KOPT-K1 (cell line): ENCODE results near the gene JARID2.
A peak's percentile ranks its signal among the peaks of the same experiment; 100 is the strongest.

Source experiments
- H3K27ac ChIP-seq: fragments of 200-600 bp; sonication (generic); 2 replicates; pipeline ENCODE4 v1.5.1; 2016; ENCODE audit warnings: antibody characterized with exemption, mild to moderate bottlenecking, low read depth, low read length; ENCODE audit not compliant: poor library complexity, severe bottlenecking
- H3K36me3 ChIP-seq: fragments of 200-600 bp; sonication (generic); 2 replicates; pipeline ENCODE4 v1.5.1; 2017; ENCODE audit warnings: antibody characterized with exemption, mild to moderate bottlenecking, low read length, moderate library complexity; ENCODE audit not compliant: insufficient read depth
- H3K9me3 ChIP-seq: fragments of 200-600 bp; sonication (generic); 2 replicates; pipeline ENCODE4 v1.5.1; 2017; ENCODE audit warnings: antibody characterized with exemption, low read length, mild to moderate bottlenecking; ENCODE audit not compliant: insufficient read depth, poor library complexity, severe bottlenecking

Gene JARID2

DNA sequence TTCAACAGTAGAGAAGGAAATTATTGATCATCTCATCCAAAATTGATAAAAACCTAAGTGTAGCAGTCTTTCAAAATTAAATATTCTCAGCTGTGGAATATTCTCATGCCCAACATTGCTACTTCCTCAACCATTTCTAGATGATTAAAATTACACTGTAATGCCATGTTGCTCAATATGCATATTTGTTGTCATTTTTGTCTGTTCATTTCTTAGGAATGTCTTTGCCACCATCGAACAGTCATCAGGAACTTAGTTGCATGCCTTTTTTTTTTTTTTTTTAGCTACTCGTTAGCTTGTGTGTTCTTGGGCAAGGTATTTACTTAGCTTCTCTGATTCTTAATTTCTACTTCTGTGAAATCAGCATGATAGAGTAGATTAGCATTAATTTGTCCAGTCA is 228.3 kb downstream of the JARID2 start:
- no peak overlapping the region for H3K27ac ChIP-seq
- H3K9me3 ChIP-seq = no peaks in the 10 kb centered on the region
- H3K36me3 ChIP-seq = peaks cover 78% of the 10 kb centered on the region

DNA sequence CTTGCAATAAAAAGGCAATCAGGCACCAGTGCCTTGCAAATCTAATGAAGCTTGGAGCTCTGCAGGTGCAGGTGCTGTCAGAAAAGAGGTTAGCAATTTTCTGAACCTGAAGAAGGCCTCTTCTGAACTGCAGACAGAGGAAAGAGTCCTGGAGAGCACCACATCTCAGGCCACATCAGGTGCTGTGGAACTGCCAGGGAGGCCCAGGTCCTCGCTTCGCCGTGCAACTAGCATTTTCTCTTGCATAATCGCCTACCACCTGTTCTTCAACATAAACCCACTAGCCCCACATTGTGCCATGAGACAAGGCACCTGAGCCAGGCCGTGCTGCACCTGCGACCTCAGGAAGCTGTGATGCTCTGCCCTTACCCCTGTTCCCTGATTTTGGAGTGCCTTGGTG is 229.4 kb downstream of the JARID2 start:
- no peak overlapping the region for H3K27ac ChIP-seq
- H3K9me3 ChIP-seq = no peaks in the 10 kb centered on the region
- peaks cover 69% of the 10 kb centered on the region for H3K36me3 ChIP-seq

DNA sequence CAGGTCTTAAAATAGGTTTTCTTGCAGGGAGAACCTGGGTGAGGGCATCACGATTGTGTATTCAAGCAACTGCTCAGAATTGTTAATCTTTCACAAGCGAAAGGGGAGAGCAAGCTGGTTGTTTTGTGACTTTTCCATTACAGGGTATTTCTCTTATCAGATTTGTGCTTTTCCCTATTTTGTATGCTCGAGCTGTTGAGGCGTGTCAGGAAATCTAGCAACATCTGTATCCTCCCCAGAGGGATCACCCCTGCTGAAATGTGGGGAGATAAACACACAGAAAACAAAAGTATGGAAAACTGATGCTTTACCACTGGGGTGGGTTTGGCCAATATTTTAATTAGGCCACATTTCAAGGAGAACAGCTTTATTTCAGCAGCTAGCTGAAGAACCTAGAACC is 230.0 kb downstream of the JARID2 start:
- no peak overlapping the region for H3K27ac ChIP-seq

DNA sequence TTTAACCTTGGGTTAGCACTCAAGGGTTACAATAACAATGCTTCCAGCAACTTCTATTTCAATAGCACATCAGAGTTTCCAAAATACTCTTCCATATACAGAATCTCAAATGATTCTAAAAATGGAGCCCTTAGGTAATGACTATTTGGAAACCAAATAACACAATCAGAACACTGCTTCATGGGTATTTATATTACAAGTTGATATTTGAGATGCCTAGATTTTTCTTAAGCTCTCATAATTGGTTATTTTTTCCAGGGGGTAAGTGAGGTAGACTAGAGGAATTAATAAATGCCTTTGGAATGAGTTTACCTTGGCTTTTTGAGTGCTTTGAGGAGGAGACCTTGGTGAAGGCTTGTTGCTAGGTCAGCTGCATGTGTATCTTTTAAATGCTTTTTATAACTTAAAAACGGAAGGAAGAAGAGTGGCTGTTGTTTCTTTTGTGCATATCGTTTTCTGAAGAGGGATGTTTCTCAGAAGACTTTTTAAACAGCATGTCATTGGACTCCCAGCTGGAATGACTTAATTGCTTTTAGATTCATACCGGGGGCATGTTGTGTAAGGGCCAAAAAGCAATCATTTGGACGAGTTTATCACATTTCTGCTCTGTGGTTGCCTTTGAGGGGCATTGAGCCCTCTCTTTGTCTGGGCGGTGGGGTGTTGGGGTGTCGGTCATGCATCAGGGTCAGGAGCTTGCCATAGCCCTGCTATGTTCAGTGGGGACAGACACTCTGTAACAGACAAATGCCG is 230.9 kb downstream of the JARID2 start:
- H3K36me3 ChIP-seq = peaks cover 54% of the 10 kb centered on the region

More for the DNA sequence above, 230.0 kb downstream of the JARID2 start:
- Histone ChIP-seq H3K36me3 (peaks cover 62% of the 10 kb centered on the region), H3K9me3 (no peaks in the 10 kb centered on the region)

DNA sequence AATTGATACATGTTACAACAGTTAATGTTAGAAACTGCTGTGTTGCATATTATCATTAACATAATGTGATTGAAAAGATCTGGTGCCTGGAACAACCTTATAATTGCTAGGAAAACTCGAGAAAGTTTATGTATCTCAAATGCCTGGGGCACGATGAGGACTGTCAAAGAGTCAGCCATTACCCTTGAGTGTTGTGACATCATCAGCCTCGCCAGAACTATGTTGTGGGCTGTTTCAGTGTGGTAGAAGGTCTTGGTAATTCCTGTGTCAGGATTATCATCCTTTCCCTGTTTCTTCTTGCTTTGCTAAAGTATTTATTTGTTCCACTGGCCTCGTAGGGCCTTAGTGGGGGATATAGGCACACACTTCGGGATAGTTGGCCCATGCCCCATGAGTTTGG is 231.9 kb downstream of the JARID2 start:
- Histone ChIP-seq H3K27ac (no peak overlapping the region), H3K36me3 (peaks cover 45% of the 10 kb centered on the region), H3K9me3 (no peaks in the 10 kb centered on the region)

More for the DNA sequence above, 230.9 kb downstream of the JARID2 start:
- Histone ChIP-seq H3K9me3 (no peaks in the 10 kb centered on the region), H3K27ac (no peak overlapping the region)

DNA sequence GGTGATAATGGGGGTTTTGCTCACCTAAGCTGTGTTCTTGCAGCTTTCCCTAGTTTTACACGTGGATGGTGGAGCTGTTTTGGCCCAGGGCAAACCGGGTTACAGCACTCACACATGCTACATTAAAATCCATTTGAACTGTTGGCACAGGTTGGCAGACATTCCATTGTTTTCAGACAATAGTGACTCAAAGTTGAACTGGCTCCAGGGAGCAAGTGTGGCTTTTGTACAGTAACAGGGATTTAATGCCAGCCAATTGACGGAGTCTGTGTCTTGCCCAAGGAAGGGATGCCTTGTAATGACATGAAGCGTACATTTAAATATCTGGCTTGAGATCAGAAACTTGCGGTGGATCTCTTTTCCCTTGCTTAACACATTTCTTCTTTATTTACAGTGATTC is 233.9 kb downstream of the JARID2 start:
- peaks cover 25% of the 10 kb centered on the region for H3K36me3 ChIP-seq
- H3K9me3 ChIP-seq = no peaks in the 10 kb centered on the region
- no peak overlapping the region for H3K27ac ChIP-seq

DNA sequence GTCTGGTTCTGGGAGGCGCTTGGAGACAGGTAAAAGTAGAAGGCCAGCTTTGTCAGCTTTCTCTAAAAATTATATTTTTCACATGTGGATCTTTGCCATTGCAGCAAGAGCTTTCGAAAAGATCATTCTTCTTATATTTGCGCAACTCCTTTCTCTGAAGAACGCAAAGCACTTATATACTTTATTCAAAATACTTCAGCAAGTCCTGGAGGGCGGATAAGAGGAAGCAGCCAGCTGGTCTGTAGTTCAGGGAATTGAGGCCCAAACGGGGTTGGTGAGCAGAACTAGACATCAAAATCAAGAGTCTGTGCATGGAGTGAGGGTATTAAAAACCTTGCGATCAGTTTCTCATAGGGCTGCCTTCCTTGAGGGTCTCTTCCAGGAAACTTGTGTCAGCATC is 234.7 kb downstream of the JARID2 start:
- Histone ChIP-seq H3K36me3 (peaks cover 18% of the 10 kb centered on the region), H3K9me3 (no peaks in the 10 kb centered on the region), H3K27ac (no peak overlapping the region)

DNA sequence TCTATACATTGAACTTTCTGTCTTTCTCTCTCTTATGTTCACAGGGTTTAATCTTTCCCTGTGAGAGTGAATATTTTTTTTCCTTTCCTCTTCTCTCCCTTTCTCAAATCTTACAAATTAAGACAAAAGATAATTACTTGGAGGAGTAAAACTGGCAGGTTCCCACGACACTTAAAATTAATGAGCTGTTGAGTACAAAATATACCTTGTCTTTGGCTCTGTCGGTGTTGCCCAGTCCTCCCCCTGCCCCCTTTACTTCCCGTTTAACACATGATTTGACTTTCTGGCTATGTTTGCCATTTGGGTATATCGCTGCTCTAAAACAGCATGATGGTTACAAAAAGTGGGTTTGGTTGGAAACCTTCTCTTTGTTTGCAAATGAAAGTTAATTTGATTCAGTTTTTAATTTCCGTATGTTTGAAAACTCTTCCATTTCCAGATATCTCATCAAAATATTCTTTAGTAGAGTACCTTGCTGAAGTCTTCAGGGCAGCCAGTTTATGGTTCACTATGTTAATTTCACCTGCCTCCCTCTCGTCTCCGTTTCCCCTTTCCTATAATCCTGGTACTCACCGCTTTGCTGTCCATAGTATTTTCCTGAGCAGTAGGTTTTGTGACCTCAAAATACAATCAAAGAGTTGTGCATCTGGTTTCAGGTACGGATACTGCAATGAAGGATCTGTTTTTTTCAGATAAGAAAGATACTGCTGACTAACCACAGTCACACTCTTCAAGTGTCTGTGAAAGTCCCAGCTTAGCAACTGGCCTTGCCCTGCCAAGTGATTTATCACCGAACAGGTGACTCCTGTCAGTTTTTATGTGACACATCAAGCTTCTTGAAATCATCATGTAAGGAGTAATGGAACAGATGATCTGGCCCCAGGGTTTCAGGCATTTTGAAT is 235.8 kb downstream of the JARID2 start:
- peaks cover 6% of the 10 kb centered on the region for H3K36me3 ChIP-seq

DNA sequence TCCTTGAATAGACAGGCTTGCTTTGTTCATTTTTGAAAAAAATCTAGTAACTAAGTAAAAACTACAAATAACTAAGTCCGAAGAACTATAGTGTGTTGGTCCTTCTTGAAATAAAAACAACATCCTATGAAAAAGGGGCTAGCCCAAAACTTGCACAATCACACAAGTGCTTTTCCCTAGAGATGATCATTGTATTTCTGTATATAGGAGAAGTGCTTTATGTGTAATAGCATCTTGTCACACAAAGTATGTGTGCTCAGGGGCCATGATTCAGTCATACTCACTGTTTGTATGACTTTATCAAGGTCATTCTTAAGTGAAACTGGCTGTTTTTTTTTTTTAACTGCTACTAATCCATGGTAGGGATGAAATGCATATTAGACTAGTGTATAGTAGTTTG is 237.2 kb downstream of the JARID2 start:
- no peak overlapping the region for H3K27ac ChIP-seq
- peaks cover 12% of the 10 kb centered on the region for H3K36me3 ChIP-seq
- no peaks in the 10 kb centered on the region for H3K9me3 ChIP-seq

More for the DNA sequence above, 235.8 kb downstream of the JARID2 start:
- Histone ChIP-seq H3K9me3 (no peaks in the 10 kb centered on the region), H3K27ac (peak overlapping the region; percentile 19)

DNA sequence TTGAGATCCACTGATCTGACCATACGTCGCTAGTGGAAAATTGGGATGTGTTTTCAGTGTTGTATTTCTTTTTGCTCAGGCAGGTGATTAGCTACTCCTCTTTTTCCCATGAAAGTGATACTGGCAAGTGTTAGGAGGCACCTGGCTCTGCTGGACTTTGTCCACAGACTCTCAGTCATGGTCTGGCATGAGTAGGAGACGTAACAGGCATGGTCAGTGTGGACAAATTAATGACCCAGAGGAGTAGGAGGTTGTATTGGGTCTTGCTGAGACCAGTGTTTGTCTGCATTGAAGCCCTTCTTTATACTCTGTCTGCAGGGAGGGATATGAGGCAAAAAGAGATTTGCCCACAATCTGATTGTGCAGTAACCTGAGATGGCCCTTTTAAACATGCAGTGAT is 238.3 kb downstream of the JARID2 start:
- Histone ChIP-seq H3K27ac (no peak overlapping the region), H3K9me3 (no peaks in the 10 kb centered on the region), H3K36me3 (peaks cover 23% of the 10 kb centered on the region)

DNA sequence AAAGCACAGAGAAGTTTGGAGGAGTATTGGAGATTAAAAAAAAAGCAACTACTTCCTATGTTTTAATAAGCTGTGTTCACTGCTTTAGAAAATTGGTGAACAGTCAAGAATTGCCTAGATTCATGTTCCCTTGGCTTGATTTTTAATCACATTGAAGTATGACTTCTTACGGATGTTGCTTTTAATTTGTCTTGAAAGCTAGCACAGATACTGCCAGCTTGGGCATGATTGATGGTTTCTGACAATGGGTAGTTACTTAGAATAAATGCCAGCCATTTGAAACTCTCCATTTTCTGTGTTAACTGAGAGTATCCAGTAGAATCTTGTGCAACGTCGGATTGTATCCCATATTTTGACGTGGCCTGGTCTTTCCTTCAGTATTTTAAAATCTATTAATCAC is 239.0 kb downstream of the JARID2 start:
- H3K9me3 ChIP-seq = no peaks in the 10 kb centered on the region
- H3K36me3 ChIP-seq = peaks cover 30% of the 10 kb centered on the region
- no peak overlapping the region for H3K27ac ChIP-seq

DNA sequence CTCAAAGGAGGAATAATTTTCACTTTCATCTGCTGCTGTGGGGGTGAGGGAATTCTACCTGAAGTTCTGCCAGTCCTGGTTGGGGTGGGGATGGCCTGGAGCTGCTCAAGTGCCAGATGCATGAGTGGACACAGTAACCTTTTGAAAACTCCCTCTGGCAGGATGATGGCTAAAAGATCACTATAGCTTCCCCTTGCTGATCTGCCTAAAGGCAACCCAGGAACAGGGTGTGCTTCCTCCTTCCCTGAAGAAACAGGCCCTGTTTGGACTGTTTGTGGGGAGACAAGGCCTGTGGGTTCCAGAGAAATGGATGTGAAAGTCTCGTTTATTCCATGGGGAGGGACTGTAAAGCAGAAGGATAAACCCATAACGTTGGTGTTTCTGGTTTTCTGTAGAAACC is 240.1 kb downstream of the JARID2 start:
- Histone ChIP-seq H3K27ac (no peak overlapping the region), H3K36me3 (peaks cover 41% of the 10 kb centered on the region), H3K9me3 (no peaks in the 10 kb centered on the region)

DNA sequence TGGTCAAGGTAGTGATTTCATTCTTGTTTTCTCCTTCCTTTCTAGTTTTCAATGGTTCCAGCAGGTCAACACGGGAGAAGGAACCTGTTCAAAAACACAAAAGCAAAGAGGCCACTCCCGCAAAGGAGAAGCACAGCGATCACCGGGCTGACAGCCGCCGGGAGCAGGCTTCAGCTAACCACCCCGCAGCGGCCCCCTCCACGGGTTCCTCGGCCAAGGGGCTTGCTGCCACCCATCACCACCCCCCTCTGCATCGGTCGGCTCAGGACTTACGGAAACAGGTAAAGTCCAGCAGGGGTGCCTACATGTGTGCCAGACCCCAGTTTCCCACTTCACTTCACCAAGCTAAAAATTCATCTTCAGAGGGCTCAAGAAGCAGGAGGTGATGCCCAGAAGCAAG is 241.4 kb downstream of the JARID2 start:
- H3K9me3 ChIP-seq = no peaks in the 10 kb centered on the region
- H3K36me3 ChIP-seq = peaks cover 52% of the 10 kb centered on the region

DNA sequence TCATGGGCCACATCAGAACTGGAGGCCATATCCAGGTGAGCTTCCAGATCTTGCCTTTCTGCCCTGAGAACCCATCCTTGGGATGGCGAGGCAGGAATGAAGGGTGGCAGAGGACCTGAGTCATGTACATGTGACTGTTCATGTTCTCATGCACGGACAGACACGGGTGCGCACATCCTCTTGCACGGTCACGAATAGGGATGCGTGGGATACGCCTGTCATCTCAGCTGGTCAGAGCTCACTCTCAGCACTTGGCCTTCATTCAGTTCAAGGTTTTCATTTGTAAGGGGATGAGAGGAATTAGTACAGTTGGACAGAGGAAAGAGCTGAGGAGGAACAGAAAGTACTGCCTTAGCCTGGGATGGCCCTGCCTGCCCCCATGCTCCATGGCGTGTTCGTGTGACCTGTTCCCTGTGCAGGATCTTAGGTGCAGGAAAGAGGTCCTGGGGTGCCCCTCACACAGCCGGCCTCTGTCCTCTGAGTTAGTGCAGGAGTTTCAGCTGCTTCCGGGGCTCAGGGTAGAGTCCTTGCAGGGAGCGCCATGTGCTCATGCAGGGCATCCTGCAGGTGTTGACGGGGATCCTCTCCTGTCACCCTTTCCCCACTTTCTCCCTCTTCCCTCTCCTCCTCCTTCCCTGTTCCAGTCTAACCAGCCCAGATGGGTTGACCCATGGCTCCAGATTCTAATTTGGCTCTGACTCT is 243.5 kb downstream of the JARID2 start:
- peaks cover 71% of the 10 kb centered on the region for H3K36me3 ChIP-seq
- H3K9me3 ChIP-seq = no peaks in the 10 kb centered on the region
- H3K27ac ChIP-seq = no peak overlapping the region

More for the DNA sequence above, 241.4 kb downstream of the JARID2 start:
- H3K27ac ChIP-seq = no peak overlapping the region
